OCI-LY1 (cell line): ENCODE data around the gene GMPPA.

Experiments used
- EZH2 ChIP-seq: fragments of 200-600 bp; sonication (generic), shearing (Covaris generic); IDR thresholded peaks from 2 replicates; pipeline ENCODE4 v1.8.0; 2017; ENCODE audit warnings: borderline replicate concordance, mixed run types, mild to moderate bottlenecking, antibody characterized with exemption, low read length, moderate library complexity, mixed read lengths
- TF ChIP-seq, protein P1 (sequence below): fragments of 200-600 bp; sonication (generic), shearing (Covaris generic); IDR thresholded peaks from 2 replicates; pipeline ENCODE4 v1.5.1; 2017; ENCODE audit warnings: mild to moderate bottlenecking, antibody characterized with exemption, low read length, moderate library complexity, mixed read lengths

DNA sequence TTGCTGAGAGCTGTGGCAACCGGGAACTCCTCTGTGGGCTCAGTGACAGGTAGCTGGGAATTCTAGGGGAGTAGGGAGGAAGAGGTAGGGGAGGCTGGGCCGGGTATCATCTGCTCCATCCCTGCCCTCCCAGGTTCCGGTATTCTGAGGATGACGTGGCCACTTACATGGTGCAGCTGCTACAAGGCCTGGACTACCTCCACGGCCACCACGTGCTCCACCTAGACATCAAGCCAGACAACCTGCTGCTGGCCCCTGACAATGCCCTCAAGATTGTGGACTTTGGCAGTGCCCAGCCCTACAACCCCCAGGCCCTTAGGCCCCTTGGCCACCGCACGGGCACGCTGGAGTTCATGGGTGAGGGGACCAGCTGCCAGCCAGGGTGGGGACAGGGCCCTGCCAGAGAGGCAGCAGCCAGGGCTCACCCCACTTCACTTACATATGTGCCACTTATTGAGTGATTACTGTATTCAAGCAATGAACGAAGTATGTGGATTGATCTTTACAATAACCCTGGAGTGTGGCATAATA, 8.0 kb upstream of the GMPPA start:
- TF ChIP-seq, protein P1, sequence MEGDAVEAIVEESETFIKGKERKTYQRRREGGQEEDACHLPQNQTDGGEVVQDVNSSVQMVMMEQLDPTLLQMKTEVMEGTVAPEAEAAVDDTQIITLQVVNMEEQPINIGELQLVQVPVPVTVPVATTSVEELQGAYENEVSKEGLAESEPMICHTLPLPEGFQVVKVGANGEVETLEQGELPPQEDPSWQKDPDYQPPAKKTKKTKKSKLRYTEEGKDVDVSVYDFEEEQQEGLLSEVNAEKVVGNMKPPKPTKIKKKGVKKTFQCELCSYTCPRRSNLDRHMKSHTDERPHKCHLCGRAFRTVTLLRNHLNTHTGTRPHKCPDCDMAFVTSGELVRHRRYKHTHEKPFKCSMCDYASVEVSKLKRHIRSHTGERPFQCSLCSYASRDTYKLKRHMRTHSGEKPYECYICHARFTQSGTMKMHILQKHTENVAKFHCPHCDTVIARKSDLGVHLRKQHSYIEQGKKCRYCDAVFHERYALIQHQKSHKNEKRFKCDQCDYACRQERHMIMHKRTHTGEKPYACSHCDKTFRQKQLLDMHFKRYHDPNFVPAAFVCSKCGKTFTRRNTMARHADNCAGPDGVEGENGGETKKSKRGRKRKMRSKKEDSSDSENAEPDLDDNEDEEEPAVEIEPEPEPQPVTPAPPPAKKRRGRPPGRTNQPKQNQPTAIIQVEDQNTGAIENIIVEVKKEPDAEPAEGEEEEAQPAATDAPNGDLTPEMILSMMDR = no peak
- no peak for TF ChIP-seq EZH2
